Endothelial cell (in vitro differentiated cells): ENCODE data around the gene ECPAS. TPM values are rescaled to one million over a fixed set of nuclear protein-coding genes. Genes with fewer than 3 reads are reported as not detected.
"Not testable (repeated sequence)": the region's sequence is repeated elsewhere in the genome, so short reads cannot be mapped to it uniquely, and the experiment has no call there.

Experiments used
- DNase-seq: peaks from one replicate; pipeline ENCODE4 v3.0.0; 2021; ENCODE audit warnings: low spot score
- H3K27ac Mint-ChIP-seq: one replicate; pipeline ENCODE4 v1.8.0; 2021; ENCODE audit warnings: mixed read lengths, inconsistent platforms; ENCODE audit not compliant: unreplicated experiment
- H3K27me3 Mint-ChIP-seq: one replicate; pipeline ENCODE4 v1.8.0; 2021; ENCODE audit warnings: mild to moderate bottlenecking, moderate library complexity, mixed read lengths, inconsistent platforms; ENCODE audit not compliant: unreplicated experiment
- H3K36me3 Mint-ChIP-seq: one replicate; pipeline ENCODE4 v1.8.0; 2021; ENCODE audit warnings: mild to moderate bottlenecking, low read depth, mixed read lengths, inconsistent platforms; ENCODE audit not compliant: unreplicated experiment
- H3K4me1 Mint-ChIP-seq: one replicate; pipeline ENCODE4 v1.8.0; 2021; ENCODE audit warnings: mild to moderate bottlenecking, mixed read lengths, inconsistent platforms; ENCODE audit not compliant: unreplicated experiment
- H3K4me3 Mint-ChIP-seq: one replicate; pipeline ENCODE4 v1.8.0; 2021; ENCODE audit warnings: mild to moderate bottlenecking, mixed read lengths, inconsistent platforms; ENCODE audit not compliant: unreplicated experiment
- H3K9me3 Mint-ChIP-seq: one replicate; pipeline ENCODE4 v1.8.0; 2021; ENCODE audit warnings: mixed read lengths, inconsistent platforms; ENCODE audit not compliant: unreplicated experiment
- CTCF ChIP-seq: fragments of 200-600 bp; sonication (generic); IDR thresholded peaks from one replicate; pipeline ENCODE4 v1.5.0; 2021; ENCODE audit warnings: antibody characterized with exemption; ENCODE audit not compliant: unreplicated experiment
- total RNA-seq: library from RNA; stranded (reverse); fragmentation: NEBNext Ultra II Directional; extraction: Animal tissue kit (Norgen Biotek cat#: 25700); gene quantifications from one replicate; pipeline ENCODE4 v1.2.1, GENCODE V29; 2021; ENCODE audit not compliant: unreplicated experiment

Gene ECPAS
- total RNA-seq, 1 donor from 2014 or later = 111 TPM

GRCh38 chr9:111449705-111450104, 34.5 kb downstream of the ECPAS start:
- no peak overlapping the region for H3K27ac Mint-ChIP-seq
- H3K27me3 Mint-ChIP-seq = peaks cover 3% of the 10 kb centered on the region
- no peaks in the 10 kb centered on the region for H3K9me3 Mint-ChIP-seq
- H3K4me1 Mint-ChIP-seq = peaks cover 4% of the 10 kb centered on the region
- peaks cover 10% of the 10 kb centered on the region for H3K36me3 Mint-ChIP-seq
- no peak for TF ChIP-seq CTCF
- H3K4me3 Mint-ChIP-seq = no peak overlapping the region
- DNase-seq = no peak

- H3K4me3 Mint-ChIP-seq, DNase-seq, H3K9me3 Mint-ChIP-seq, H3K27me3 Mint-ChIP-seq, H3K4me1 Mint-ChIP-seq, H3K27ac Mint-ChIP-seq: not testable (repeated sequence)
- H3K36me3 Mint-ChIP-seq = peaks cover 16% of the 10 kb centered on the region
These were observed 38.4 kb downstream of the ECPAS start for GRCh38 chr9:111445799-111446198.

- H3K36me3 Mint-ChIP-seq = peaks cover 32% of the 10 kb centered on the region
- no peak overlapping the region for H3K27ac Mint-ChIP-seq
- no peaks in the 10 kb centered on the region for H3K9me3 Mint-ChIP-seq
- H3K4me3 Mint-ChIP-seq = no peak overlapping the region
- no peak for TF ChIP-seq CTCF
- H3K27me3 Mint-ChIP-seq = no peaks in the 10 kb centered on the region
- no peak for DNase-seq
- no peaks in the 10 kb centered on the region for H3K4me1 Mint-ChIP-seq
These were observed 40.7 kb downstream of the ECPAS start for GRCh38 chr9:111443454-111443853.

GRCh38 chr9:111442360-111443027, 41.7 kb downstream of the ECPAS start:
- Mint-ChIP-seq H3K4me1 (no peaks in the 10 kb centered on the region), H3K27me3 (no peaks in the 10 kb centered on the region), H3K9me3 (no peaks in the 10 kb centered on the region), H3K36me3 (peaks cover 34% of the 10 kb centered on the region), H3K27ac (no peak overlapping the region), H3K4me3 (no peak overlapping the region)
- TF ChIP-seq CTCF = no peak
- no peak for DNase-seq

- no peak overlapping the region for H3K27ac Mint-ChIP-seq
- peaks cover 37% of the 10 kb centered on the region for H3K36me3 Mint-ChIP-seq
- no peak for TF ChIP-seq CTCF
These were observed 44.0 kb downstream of the ECPAS start for GRCh38 chr9:111440226-111440625.

More at GRCh38 chr9:111440226-111440625, 44.0 kb downstream of the ECPAS start:
- no peak overlapping the region for H3K4me3 Mint-ChIP-seq
- no peaks in the 10 kb centered on the region for H3K9me3 Mint-ChIP-seq
- no peak for DNase-seq
- no peaks in the 10 kb centered on the region for H3K4me1 Mint-ChIP-seq
- H3K27me3 Mint-ChIP-seq = no peaks in the 10 kb centered on the region
